Epithelial cell of proximal tubule (primary cell): ENCODE measurements around the gene TIMMDC1. TPM values are rescaled to one million over a fixed set of nuclear protein-coding genes. Genes with fewer than 3 reads are reported as not detected.

Experiments used
- DNase-seq: peaks from one replicate; pipeline ENCODE4 v3.0.0-alpha.2; 2011; ENCODE audit warnings: low read depth
- H3K4me3 ChIP-seq: 2 replicates; pipeline ENCODE4 v1.5.1; 2011; ENCODE audit warnings: low read depth, mild to moderate bottlenecking, low read length
- total RNA-seq: library from RNA; depleted of rRNA; stranded (reverse); fragments of >200 nt; gene quantifications from 2 replicates; pipeline ENCODE4 v1.2.3, GENCODE V29; 2015
- TF ChIP-seq, protein P1 (sequence below): conservative IDR thresholded peaks from 2 replicates; pipeline ENCODE4 v1.5.1; 2012; ENCODE audit warnings: low read depth, mild to moderate bottlenecking, low read length

The TIMMDC1 gene
- total RNA-seq, 1 donor from 2014 or later, result 85.3 TPM

DNA sequence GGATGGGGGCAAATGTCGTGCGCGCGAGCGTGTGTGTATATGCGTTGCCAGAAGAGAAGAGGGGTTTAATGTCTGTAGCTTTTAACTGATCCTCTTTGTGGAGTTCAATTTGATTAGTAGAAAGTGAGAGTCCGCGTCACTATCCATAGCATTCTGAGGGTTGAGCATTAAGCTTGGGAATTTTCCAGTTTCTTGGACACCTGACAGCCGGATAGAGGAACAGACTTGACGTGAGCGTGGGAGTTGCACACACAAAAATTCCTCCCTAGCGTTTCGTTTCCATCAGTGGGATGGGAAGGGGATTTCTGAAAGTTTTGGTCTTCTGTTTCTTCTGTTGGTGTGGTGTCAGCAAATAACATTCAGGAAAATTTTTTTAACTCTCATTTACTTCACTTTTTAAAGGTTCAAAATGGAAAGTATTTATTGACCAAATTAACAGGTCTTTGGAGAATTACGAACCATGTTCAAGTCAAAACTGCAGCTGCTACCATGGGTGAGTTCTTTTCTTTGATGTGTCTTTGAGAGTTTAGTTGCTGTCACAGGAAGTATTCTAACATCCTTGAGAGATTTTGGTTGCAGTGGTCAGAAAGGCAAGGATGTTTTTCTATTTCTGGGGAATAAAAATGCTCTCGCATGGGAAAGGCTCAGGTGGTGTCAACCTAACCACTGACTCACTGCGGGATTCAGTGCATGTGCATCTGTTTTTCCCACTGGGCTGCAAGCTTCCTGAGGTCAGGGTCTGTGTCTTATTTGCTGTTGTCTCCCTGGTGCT is 28.7 kb upstream of the TIMMDC1 start:
- H3K4me3 ChIP-seq, result peak overlapping the region; percentile 86
- TF ChIP-seq, protein P1, sequence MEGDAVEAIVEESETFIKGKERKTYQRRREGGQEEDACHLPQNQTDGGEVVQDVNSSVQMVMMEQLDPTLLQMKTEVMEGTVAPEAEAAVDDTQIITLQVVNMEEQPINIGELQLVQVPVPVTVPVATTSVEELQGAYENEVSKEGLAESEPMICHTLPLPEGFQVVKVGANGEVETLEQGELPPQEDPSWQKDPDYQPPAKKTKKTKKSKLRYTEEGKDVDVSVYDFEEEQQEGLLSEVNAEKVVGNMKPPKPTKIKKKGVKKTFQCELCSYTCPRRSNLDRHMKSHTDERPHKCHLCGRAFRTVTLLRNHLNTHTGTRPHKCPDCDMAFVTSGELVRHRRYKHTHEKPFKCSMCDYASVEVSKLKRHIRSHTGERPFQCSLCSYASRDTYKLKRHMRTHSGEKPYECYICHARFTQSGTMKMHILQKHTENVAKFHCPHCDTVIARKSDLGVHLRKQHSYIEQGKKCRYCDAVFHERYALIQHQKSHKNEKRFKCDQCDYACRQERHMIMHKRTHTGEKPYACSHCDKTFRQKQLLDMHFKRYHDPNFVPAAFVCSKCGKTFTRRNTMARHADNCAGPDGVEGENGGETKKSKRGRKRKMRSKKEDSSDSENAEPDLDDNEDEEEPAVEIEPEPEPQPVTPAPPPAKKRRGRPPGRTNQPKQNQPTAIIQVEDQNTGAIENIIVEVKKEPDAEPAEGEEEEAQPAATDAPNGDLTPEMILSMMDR, result no peak
- DNase-seq, result no peak

DNA sequence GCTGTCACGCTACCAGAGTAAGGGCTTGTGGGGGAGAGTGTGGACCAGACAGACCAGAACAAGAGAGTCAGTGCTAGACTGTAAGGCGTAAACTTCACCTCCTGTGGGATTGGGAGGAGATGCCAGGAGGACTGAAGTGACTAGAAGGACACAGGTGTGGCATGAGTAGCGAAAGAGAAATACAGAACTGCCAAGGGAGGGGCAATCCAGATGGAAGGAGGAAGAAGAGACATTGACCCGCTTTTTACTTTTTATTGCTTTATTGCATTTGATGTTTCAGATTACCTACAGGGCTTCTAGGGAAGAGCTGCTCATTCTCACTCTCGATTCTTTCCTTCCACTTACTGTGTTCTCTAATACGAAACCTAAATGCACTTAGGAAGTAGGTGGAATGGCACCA is 27.5 kb upstream of the TIMMDC1 start:
- TF ChIP-seq, protein P1, result no peak
- H3K4me3 ChIP-seq, result no peak overlapping the region
- DNase-seq, result no peak

DNA sequence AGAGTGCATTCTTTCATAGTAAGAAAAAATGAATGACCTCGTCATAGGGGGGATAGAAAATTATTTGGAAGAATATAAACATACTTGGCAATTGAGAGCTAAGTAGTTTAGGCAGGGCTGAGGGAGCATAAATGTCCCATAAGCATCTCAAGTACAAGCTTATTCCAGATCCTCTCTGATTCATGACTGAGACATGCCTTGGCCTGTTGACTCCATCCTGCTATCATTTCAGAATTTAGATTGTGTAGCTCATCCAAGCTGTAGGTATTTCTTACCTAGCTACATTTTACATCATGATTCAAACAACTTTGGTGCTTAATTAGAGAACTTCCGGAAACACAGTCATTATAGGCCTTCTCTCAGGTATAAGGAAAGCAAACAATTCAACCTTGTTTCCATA is 17.3 kb upstream of the TIMMDC1 start:
- TF ChIP-seq, protein P1, result no peak
- no peak for DNase-seq
- no peak overlapping the region for H3K4me3 ChIP-seq

DNA sequence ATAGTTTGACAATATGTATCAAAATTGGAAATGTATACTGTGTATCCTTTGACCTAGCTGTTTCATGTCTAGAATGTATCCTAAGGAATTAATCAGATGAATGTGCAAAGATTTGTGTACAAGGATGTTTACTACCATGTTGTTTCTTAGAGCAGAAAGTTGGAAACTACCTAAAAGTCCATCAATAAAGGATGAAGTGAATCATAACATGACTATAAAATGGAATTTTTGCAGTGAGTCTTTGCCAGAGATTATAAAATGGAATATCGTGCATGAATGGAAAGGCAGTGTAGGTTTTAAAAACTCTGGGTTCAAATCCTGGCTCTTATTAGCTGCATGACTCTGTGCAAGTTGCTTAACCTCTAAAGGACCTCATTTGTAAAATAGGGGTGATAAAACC is 15.2 kb upstream of the TIMMDC1 start:
- no peak for DNase-seq
- no peak overlapping the region for H3K4me3 ChIP-seq
- TF ChIP-seq, protein P1, result no peak

DNA sequence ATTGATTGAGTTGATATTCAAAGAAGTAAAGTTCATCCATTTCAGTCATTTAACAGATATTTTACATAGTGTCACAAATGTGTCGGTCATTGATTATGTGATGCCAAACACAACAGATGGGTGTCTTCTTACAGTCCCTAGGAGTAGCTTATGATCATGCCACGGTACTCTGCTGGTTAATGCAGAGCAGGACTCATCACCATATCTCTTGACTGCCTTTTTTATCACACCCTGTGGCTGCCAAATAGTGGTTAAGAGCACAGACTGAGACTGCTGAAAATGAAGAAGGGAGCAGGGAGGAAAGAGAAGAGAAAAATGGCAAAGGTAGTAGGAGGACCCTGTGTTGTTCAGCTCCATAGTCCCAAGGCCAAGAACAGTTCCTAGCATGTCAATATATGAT is 12.8 kb upstream of the TIMMDC1 start:
- H3K4me3 ChIP-seq, result no peak overlapping the region
- TF ChIP-seq, protein P1, result no peak
- DNase-seq, result no peak

DNA sequence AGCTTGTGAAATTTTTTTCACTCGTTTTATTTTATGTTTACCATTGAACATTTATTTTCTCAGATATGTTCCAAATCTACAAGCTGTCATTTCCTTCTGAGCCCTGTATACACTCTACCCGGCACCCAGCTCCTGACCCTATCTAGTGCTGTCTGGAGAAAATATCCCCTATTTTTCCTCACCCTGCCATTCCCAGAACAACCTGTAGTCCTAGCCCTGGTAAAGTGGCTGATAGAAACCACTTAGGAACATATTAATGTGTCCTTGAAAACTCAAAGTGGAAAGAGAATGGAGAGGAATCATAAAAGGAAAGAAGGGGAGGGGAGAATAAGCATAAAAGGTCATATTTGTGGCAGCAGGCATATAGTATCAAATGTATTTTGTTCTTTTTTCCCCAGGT is 8.2 kb upstream of the TIMMDC1 start:
- DNase-seq, result no peak
- TF ChIP-seq, protein P1, result peak; percentile 12
- H3K4me3 ChIP-seq, result no peak overlapping the region

DNA sequence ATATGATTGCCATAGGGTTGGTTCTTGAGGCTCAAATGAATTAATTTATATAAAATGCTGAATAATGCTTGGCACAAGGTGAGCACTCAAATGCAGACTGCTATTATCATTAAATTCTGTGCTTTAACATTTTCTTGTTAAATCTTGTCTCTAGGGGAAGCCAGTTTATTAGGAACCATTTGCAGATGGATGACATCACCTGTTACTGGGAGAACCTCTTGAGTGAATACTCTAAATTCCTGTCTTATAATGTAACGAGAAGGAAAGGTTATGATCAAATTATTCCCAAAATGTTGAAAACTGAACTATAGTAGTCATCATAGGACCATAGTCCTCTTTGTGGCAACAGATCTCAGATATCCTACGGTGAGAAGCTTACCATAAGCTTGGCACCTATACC is 6.2 kb upstream of the TIMMDC1 start:
- TF ChIP-seq, protein P1, result no peak
- no peak for DNase-seq
- H3K4me3 ChIP-seq, result no peak overlapping the region
